ENCODE data around the gene CARD10.

The CARD10 gene

GRCh38 chr22:37462436-37462835, 56.8 kb downstream of the CARD10 start:
- DNase-seq (ENCODE audit: low read depth): no peak
- H3K4me3 ChIP-seq (ENCODE audit: low read depth, low read length): no peak overlapping the region
- TF ChIP-seq CTCF (IDR thresholded peaks at IDR 0.05; ENCODE audit: low read depth, low read length, missing control alignments): no peak

GRCh38 chr22:37461961-37462360, 57.3 kb downstream of the CARD10 start:
- no peak for TF ChIP-seq CTCF (IDR thresholded peaks at IDR 0.05; ENCODE audit: low read depth, low read length, missing control alignments)
- H3K4me3 ChIP-seq (ENCODE audit: low read depth, low read length): no peak overlapping the region
- no peak for DNase-seq (ENCODE audit: low read depth)

- H3K4me3 ChIP-seq (ENCODE audit: low read depth, low read length): no peak overlapping the region
- no peak for DNase-seq (ENCODE audit: low read depth)
- TF ChIP-seq CTCF (IDR thresholded peaks at IDR 0.05; ENCODE audit: low read depth, low read length, missing control alignments): no peak
These were observed 58.5 kb downstream of the CARD10 start for GRCh38 chr22:37460684-37461083.

DNA sequence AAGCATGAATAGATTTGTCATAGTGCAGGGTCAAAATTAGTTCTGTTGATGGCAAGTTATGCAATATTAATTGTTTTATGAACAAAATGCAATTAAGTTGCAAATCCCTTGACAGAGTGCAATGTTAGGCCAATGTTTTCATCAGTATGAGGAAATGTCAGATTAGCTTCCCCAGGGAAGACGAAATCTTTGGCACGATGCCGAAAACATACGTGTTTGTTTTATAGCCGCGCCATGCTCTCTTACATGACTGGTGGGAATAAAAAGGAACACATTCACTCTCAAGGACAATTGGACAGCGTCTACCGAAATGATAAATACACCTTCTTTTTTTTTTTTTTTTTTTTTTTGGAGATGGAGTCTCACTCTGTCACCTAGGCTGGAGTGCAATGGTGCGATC, 60.0 kb downstream of the CARD10 start:
- TF ChIP-seq CTCF (IDR thresholded peaks at IDR 0.05; ENCODE audit: low read depth, low read length, missing control alignments): no peak
- H3K4me3 ChIP-seq (ENCODE audit: low read depth, low read length): no peak overlapping the region
- no peak for DNase-seq (ENCODE audit: low read depth)

- H3K4me3 ChIP-seq (ENCODE audit: low read depth, low read length): no peak overlapping the region
- TF ChIP-seq CTCF (IDR thresholded peaks at IDR 0.05; ENCODE audit: low read depth, low read length, missing control alignments): peak; percentile 97
- peak; percentile 19 for DNase-seq (ENCODE audit: low read depth)
These were observed 61.9 kb downstream of the CARD10 start for GRCh38 chr22:37457093-37457893.

DNA sequence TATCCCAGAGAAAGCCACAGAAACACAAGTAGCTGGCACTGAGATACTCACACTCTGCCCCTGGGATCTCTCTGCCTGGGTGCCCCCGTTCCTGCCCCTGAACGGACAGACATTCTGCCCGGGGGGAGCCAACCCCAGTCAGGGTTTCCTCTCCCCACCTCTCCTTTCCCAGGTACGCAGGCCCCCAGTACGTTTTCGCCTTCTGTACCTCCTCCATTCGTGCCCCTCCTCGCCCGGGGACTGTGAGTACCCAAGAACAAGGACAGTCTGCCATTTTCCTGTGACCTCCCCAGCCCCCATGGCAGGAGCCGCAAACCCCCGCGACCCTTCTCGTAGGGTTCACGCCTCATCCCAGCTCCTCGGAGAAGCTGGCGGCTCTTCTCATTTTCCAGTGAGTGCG, 62.9 kb downstream of the CARD10 start:
- DNase-seq (ENCODE audit: low read depth): no peak
- H3K4me3 ChIP-seq (ENCODE audit: low read depth, low read length): no peak overlapping the region

More for the DNA sequence above, 62.9 kb downstream of the CARD10 start:
- TF ChIP-seq CTCF (IDR thresholded peaks at IDR 0.05; ENCODE audit: low read depth, low read length, missing control alignments): no peak
